Measurements from ENCODE around the gene TACR1. TPM values are rescaled to one million over a fixed set of nuclear protein-coding genes. Genes with fewer than 3 reads are reported as not detected.
"Not testable (repeated sequence)": the region's sequence is repeated elsewhere in the genome, so short reads cannot be mapped to it uniquely, and the experiment has no call there.

The TACR1 gene
- total and polyA plus RNA-seq, 7 donors: 0.03 to 0.37 (median 0.13) TPM

- TF ChIP-seq CTCF (IDR thresholded peaks at IDR 0.05): no peak
- no peaks in the 10 kb centered on the region for H3K4me1 ChIP-seq
- WGBS, 3 donors: 84 to 95% (median 89%) methylated on average over 1 of the region's 1 CpG
- H3K4me3 ChIP-seq: no peak overlapping the region
- no peaks in the 10 kb centered on the region for H3K9me3 ChIP-seq
- H3K36me3 ChIP-seq (ENCODE audit: insufficient read depth in 1 of 2, low read depth in 1 of 2): no peaks in the 10 kb centered on the region
- ATAC-seq: no peak
- intact Hi-C loops (cut with DNase I): no loop called here
- peaks cover 0 to 2% (median 0%) of the 10 kb centered on the region in 3 donors for H3K27me3 ChIP-seq (ENCODE audit: insufficient read depth in 3 of 3, low read length in 2 of 3)
- DNase-seq: no peak
- no peak overlapping the region for H3K27ac ChIP-seq
These were observed 140.9 kb downstream of the TACR1 start for GRCh38 chr2:75058427-75058826.

- H3K4me3 ChIP-seq; H3K36me3 ChIP-seq (ENCODE audit: insufficient read depth in 1 of 2, low read depth in 1 of 2); H3K4me1 ChIP-seq; H3K9me3 ChIP-seq; intact Hi-C loops (cut with DNase I); H3K27me3 ChIP-seq (ENCODE audit: insufficient read depth in 3 of 3, low read length in 2 of 3); H3K27ac ChIP-seq; DNase-seq; ATAC-seq: not testable (repeated sequence)
- WGBS, 3 donors: 84 to 94% (median 90%) methylated on average over 5 of the region's 5 CpGs
These were observed 142.2 kb downstream of the TACR1 start for GRCh38 chr2:75057150-75057549.

- no peaks in the 10 kb centered on the region for H3K9me3 ChIP-seq
- intact Hi-C loops (cut with DNase I): no loop called here
- WGBS, 3 donors: 50 to 53% (median 52%) methylated on average over 10 of the region's 10 CpGs
- DNase-seq (no peak), ATAC-seq (no peak)
- H3K27ac ChIP-seq: peak overlapping the region; percentile 9
- no peak overlapping the region for H3K4me3 ChIP-seq
- H3K36me3 ChIP-seq (ENCODE audit: insufficient read depth in 1 of 2, low read depth in 1 of 2): no peaks in the 10 kb centered on the region
- H3K27me3 ChIP-seq (ENCODE audit: insufficient read depth in 3 of 3, low read length in 2 of 3): peaks cover 0 to 2% (median 0%) of the 10 kb centered on the region in 3 donors
- no peak for TF ChIP-seq CTCF (IDR thresholded peaks at IDR 0.05)
- H3K4me1 ChIP-seq: no peaks in the 10 kb centered on the region
These were observed 143.3 kb downstream of the TACR1 start for GRCh38 chr2:75055820-75056675.

- no peaks in the 10 kb centered on the region for H3K36me3 ChIP-seq (ENCODE audit: insufficient read depth in 1 of 2, low read depth in 1 of 2)
- intact Hi-C loops (cut with DNase I): no loop called here
- ATAC-seq: no peak
- peaks cover 0 to under 1% (median 0%) of the 10 kb centered on the region in 3 donors for H3K27me3 ChIP-seq (ENCODE audit: insufficient read depth in 3 of 3, low read length in 2 of 3)
- no peaks in the 10 kb centered on the region for H3K9me3 ChIP-seq
- no peak overlapping the region for H3K4me3 ChIP-seq
- no peaks in the 10 kb centered on the region for H3K4me1 ChIP-seq
- TF ChIP-seq CTCF (IDR thresholded peaks at IDR 0.05): no peak
- no peak overlapping the region for H3K27ac ChIP-seq
- no peak for DNase-seq
- 80 to 87% (median 82%) methylated on average over 6 of the region's 6 CpGs for WGBS, 3 donors
These were observed 144.0 kb downstream of the TACR1 start for GRCh38 chr2:75055142-75055819.

GRCh38 chr2:75054296-75054695 lies 145.0 kb downstream of the TACR1 start:
- no peak for TF ChIP-seq CTCF (IDR thresholded peaks at IDR 0.05)
- H3K27me3 ChIP-seq (ENCODE audit: insufficient read depth in 3 of 3, low read length in 2 of 3): no peaks in the 10 kb centered on the region
- no peak overlapping the region for H3K27ac ChIP-seq
- no peaks in the 10 kb centered on the region for H3K4me1 ChIP-seq
- no peak overlapping the region for H3K4me3 ChIP-seq
- no peaks in the 10 kb centered on the region for H3K36me3 ChIP-seq (ENCODE audit: insufficient read depth in 1 of 2, low read depth in 1 of 2)
- ATAC-seq (no peak), DNase-seq (no peak)
- 71 to 83% (median 72%) methylated on average over 2 of the region's 2 CpGs for WGBS, 3 donors
- intact Hi-C loops (cut with DNase I): loop anchor here in 1 of 2 donors (5.0 kb wide), 1 partner anchor 353 kb away; no protein-coding TSS in a partner anchor
- no peaks in the 10 kb centered on the region for H3K9me3 ChIP-seq

All from psoas muscle (tissue), 8 donors.